GM18526 (cell line): ENCODE results near the gene LRFN2.

Experiments
- POLR2A ChIP-seq: IDR thresholded peaks from 3 replicates; pipeline ENCODE4 v1.6.1; 2011; ENCODE audit not compliant: insufficient read length; ENCODE audit errors: extremely low read depth

LRFN2 gene

DNA sequence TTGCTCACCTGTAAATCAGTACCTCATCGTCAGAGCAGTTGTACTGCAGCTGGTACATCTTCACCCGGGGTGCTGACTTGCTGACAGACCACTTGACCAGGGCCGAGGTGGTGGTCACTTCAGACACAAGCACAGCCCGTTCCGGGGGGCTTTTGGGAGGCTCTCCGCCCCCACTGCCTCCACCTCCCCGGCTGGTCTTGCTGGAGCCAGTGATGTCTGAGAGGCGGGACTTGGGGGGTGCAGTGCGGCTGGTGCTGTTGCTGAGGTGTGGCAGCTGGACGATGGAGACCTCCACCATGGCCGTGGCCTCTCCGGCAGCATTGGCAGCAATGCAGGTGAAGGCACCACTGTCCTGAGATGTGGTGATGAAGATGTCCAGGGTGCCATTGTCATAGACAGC is 155.5 kb downstream of the LRFN2 start:
- no peak for TF ChIP-seq POLR2A

GRCh38 chr6:40427196-40427595 is 160.0 kb downstream of the LRFN2 start:
- TF ChIP-seq POLR2A = no peak

DNA sequence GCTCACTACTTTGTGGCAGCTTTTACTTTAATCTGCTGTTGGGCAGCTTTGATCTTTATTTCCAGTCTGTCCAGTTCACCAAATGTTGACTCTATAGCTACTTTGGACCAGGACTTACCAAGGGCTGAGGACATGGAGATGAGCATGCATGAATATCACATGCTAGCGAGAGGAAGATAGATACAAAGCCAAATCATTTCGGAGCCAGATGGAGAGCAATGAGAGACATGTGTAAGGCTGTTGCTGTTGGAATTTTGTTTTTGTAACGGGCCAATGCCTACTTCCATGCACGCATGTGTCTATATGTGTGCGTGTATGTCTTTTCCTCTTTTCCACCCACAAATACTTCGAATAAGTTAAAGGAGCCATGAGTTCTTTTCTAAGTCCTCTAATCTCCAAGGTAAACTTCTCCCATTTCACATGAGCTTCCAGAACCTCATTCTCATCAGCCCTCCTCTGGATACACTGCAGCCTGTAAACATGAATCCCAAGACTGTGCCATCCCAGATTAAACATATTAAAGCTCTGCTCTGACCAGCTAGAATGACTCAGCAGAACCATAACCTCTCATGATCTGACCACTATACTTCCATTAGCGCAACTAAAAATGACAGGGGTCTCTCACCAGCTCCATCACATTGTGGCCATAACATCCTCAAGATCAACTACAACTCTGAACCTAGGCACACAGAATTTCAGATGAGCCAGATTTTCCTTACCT is 160.7 kb downstream of the LRFN2 start:
- TF ChIP-seq POLR2A = no peak

- no peak for TF ChIP-seq POLR2A
These were observed 161.8 kb downstream of the LRFN2 start for GRCh38 chr6:40425192-40425919.

GRCh38 chr6:40422046-40422445 is 165.1 kb downstream of the LRFN2 start:
- no peak for TF ChIP-seq POLR2A

DNA sequence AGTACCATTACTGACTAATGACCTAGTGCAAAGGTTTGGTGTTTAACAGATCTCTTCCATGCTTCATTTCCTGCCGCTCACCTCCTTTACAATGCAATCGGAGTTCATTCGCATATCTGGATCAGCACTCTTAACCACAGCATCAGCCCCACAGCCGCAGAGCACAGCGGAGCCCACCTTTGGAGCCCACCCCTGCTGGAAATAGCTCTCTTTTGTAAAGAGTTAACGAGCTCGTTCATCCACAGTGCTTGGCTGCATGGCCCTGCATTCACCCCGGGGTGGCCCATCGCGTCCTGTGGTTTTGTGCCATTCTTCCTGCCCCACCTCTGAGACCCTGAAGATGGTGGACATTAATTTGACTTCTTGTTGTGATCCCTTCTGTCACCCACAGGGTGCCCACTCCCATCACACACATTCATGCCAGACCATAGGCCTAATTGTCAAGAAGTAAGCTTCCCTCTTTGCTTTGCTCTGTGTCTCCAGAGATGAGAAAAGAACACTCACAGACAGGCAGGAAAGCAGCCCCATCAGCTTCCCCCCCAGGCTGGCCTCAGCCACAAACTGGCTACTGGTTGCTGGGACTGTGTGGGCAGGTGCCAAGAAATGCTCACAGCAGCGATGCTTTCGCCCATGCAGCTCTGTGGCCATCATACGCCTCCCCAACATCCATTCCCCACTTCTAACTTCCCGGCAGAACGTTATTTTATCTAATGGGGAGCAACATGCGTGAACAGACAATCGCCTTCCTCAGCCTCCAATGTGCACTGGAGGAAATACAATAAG is 167.0 kb downstream of the LRFN2 start:
- no peak for TF ChIP-seq POLR2A

- no peak for TF ChIP-seq POLR2A
These were observed 167.8 kb downstream of the LRFN2 start for GRCh38 chr6:40419377-40419776.

GRCh38 chr6:40417031-40417430 is 170.1 kb downstream of the LRFN2 start:
- no peak for TF ChIP-seq POLR2A

GRCh38 chr6:40414617-40415016 is 172.5 kb downstream of the LRFN2 start:
- no peak for TF ChIP-seq POLR2A

- TF ChIP-seq POLR2A = no peak
These were observed 173.9 kb downstream of the LRFN2 start for GRCh38 chr6:40413239-40413638.

DNA sequence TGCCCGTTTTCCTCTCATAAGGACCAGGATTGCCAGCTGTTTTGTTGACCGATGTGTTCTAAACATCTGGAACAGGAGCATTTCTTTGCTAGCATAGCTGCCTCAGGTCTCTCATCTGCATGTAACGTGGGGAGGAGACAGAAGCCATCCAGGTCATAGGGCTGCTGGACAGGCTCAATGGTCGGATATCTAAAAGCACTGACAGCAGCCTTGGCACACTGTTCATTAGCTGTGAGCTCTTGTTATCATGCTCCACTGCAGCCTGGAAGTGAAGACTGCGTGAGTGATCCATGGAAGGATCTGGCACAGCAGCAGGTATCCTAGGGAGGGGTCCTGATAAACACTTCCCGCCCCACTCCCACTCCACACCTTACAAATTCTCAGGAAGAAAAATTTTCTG is 175.3 kb downstream of the LRFN2 start:
- no peak for TF ChIP-seq POLR2A

DNA sequence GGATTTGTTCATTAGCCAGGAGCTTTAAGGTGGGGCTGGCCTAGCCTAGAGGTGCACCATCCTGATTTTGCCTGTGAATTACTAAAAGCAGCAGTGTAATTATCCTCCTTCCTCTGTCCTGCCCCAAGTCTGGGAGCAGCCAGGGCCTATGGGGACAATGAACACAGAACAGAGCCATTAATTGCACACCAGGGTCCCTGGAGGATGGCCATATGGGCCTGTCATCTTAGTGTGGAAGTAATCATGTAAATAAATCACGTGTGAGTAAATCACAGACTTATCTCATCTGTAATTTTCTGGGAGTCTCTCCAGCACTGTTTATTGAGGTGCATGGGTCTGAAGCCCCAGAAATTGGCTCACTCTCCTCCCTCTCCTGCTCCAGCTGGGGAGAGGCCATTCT is 176.3 kb downstream of the LRFN2 start:
- TF ChIP-seq POLR2A = no peak

DNA sequence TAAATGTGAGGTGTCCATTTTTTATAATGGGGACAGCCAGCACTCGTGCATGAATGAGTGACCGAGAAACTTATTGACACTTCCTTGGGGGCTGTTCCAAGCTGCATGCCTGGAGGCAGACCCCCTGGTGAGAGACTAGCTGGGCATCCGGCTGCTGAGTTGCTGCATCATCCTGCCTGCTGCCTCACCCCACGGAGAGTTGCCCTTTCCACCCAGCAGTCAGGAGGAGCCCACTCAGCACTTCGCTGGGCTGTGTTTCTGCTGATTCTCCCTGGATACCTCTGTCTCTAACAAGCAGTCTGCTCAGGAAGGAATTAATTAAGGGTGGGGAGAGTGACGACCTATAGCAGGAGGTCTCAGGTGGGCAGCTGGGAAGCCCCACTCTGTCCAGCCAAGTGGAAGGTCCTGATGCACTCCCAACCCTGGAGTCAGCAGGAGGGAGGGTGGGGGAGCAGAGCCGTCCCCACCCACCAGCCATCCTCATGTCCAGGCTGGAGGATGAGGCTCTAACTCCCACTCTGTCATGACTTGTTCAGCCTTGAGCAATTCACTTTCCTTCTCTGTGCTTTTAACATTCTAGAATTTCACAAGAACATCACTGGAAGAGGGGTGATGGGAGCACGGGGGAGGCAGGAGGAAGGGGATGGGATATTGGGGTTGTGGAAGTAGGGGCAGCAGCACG is 177.3 kb downstream of the LRFN2 start:
- no peak for TF ChIP-seq POLR2A

- no peak for TF ChIP-seq POLR2A
These were observed 178.2 kb downstream of the LRFN2 start for GRCh38 chr6:40408786-40409542.

DNA sequence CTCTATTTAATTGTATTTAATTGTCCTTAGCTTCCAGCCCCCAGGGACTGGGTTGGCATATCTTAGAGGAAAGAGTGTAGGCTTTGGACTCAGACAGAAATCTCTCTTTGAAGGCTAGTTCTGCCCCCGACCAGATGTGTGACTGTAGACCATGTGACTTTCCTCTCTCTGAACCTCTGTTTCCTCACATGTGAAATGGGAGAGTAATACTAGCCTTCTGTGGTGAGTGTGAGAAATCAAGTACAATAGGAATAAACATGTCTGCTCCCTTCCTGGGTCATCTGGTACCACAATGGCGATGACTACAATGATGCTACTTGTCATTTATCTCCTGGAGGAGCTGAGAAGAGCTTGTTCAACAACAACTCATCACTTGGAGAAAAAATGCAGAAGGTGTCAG is 179.9 kb downstream of the LRFN2 start:
- TF ChIP-seq POLR2A = no peak
